BLaER1 (cell line): ENCODE data around the gene ACOX3.

Experiments
- H3K27ac ChIP-seq: shearing (Covaris generic); formaldehyde crosslinking; 2 replicates; pipeline ENCODE4 v1.8.1; 2022
- H3K27me3 ChIP-seq: shearing (Covaris generic); formaldehyde crosslinking; 2 replicates; pipeline ENCODE4 v1.8.1; 2022
- H3K36me3 ChIP-seq: shearing (Covaris generic); formaldehyde crosslinking; 2 replicates; pipeline ENCODE4 v1.8.1; 2022
- H3K4me1 ChIP-seq: shearing (Covaris generic); formaldehyde crosslinking; 2 replicates; pipeline ENCODE4 v1.8.1; 2022
- H3K4me2 ChIP-seq: shearing (Covaris generic); formaldehyde crosslinking; 2 replicates; pipeline ENCODE4 v1.8.1; 2022
- H3K4me3 ChIP-seq: shearing (Covaris generic); formaldehyde crosslinking; 2 replicates; pipeline ENCODE4 v1.8.1; 2022
- H3K9ac ChIP-seq: shearing (Covaris generic); formaldehyde crosslinking; 2 replicates; pipeline ENCODE4 v1.8.1; 2022
- H3K9me3 ChIP-seq: shearing (Covaris generic); formaldehyde crosslinking; 2 replicates; pipeline ENCODE4 v1.8.1; 2022
- H4K20me1 ChIP-seq: shearing (Covaris generic); formaldehyde crosslinking; 2 replicates; pipeline ENCODE4 v1.8.1; 2022
- Cebpa-rat ChIP-seq: shearing (Covaris generic); IDR thresholded peaks from 2 replicates; pipeline ENCODE4 v1.8.1; 2022

ACOX3 gene

GRCh38 chr4:8469550-8469949 is 29.0 kb upstream of the ACOX3 start:
- no peak for TF ChIP-seq Cebpa-rat
- H4K20me1 ChIP-seq, result peaks cover 75% of the 10 kb centered on the region

GRCh38 chr4:8468746-8469535 is 28.4 kb upstream of the ACOX3 start:
- Histone ChIP-seq H3K4me3 (peak overlapping the region; percentile 50), H3K4me1 (peaks cover 61% of the 10 kb centered on the region), H3K9ac (no peak overlapping the region), H3K27me3 (no peaks in the 10 kb centered on the region), H3K36me3 (peaks cover 46% of the 10 kb centered on the region), H3K4me2 (peak overlapping the region; percentile 95), H3K27ac (peak overlapping the region; percentile 60; the same call in 1 of the 2 replicates), H4K20me1 (peaks cover 81% of the 10 kb centered on the region), H3K9me3 (no peaks in the 10 kb centered on the region)
- TF ChIP-seq Cebpa-rat, result no peak

More at GRCh38 chr4:8469550-8469949, 29.0 kb upstream of the ACOX3 start:
- Histone ChIP-seq H3K27me3 (no peaks in the 10 kb centered on the region), H3K27ac (peak overlapping the region; percentile 74), H3K4me2 (peak overlapping the region; percentile 95), H3K9ac (no peak overlapping the region; the same call in 1 of the 2 replicates), H3K4me3 (peak overlapping the region; percentile 50; the same call in 1 of the 2 replicates), H3K36me3 (peaks cover 40% of the 10 kb centered on the region), H3K4me1 (peaks cover 68% of the 10 kb centered on the region), H3K9me3 (no peaks in the 10 kb centered on the region)

GRCh38 chr4:8467016-8467415 is 26.5 kb upstream of the ACOX3 start:
- Histone ChIP-seq H3K4me2 (no peak overlapping the region), H3K27me3 (no peaks in the 10 kb centered on the region), H3K27ac (no peak overlapping the region), H3K9ac (no peak overlapping the region), H3K36me3 (peaks cover 61% of the 10 kb centered on the region), H4K20me1 (peaks cover 80% of the 10 kb centered on the region), H3K9me3 (no peaks in the 10 kb centered on the region), H3K4me3 (no peak overlapping the region), H3K4me1 (peaks cover 42% of the 10 kb centered on the region)
- TF ChIP-seq Cebpa-rat, result no peak

DNA sequence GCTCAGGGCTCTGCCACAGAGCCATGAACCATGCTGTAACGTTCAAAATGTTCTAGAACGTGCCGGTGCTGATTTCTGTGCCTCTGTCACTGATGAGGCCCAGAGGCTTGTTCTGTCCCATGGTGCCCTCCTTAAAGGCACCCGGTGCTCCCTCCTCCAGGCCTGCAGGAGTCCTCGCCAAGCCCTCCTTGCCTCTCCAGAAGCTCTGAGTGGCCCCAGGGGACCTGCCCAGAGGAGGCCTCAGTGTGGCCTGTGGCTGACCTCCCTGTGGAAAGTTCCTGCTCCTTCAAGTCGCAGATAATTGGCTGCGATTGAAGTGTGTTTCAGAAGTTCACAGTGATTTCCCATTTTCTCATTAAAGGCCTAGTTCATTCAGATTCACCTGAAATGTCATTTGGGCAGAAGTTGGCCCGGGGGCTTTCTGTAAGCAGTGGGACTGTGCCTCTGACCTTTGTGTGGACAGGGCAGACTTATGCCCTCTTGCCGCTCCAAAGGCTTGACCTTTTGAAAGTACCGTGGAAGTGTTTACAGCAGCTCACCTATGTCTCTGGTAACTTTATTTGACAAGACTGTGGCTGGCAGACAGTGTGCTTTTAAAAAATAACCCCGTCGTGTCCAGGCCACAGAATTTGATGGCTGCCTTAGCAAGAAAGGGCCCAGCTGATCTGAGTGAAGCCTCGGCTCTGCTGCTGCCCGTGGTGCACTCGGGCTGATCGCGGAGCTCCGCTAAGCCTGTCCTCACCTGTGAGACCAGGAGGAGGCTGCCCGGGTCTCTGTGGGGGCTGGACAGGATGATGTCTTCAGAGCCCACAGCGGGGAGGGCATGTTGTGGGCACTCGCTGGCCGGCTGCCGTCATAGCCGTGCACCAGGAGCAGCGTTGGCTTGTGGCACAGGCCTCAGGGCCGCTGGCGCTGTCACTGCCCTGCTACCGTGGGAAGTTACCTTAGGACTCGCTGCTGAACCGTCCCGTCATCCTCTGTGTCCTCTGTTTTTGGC is 25.4 kb upstream of the ACOX3 start:
- no peak overlapping the region for H3K27ac ChIP-seq

DNA sequence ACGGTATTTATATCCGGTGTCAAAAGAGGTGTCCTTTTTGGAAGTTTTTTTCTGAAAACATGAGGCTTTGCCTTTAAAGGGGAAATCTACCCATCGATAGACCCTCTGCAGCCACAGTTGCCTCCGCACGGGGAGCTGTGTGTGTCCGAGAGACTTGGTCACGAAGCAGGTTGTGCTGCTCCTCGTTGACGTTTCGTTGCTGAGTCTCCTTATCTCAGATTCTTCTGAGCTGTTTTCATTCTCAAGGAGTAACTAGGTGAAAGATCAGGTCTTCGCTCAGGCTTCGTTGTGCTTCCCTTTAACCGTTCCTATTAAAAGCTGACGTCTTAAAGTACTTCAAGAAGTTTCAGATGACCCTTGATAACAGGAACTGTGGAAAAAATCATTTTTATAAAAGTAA is 23.9 kb upstream of the ACOX3 start:
- H4K20me1 ChIP-seq, result peaks cover 67% of the 10 kb centered on the region
- peaks cover 16% of the 10 kb centered on the region for H3K4me1 ChIP-seq
- TF ChIP-seq Cebpa-rat, result no peak
- H3K9me3 ChIP-seq, result no peaks in the 10 kb centered on the region
- no peak overlapping the region for H3K27ac ChIP-seq
- no peak overlapping the region for H3K9ac ChIP-seq
- H3K27me3 ChIP-seq, result no peaks in the 10 kb centered on the region
- peaks cover 83% of the 10 kb centered on the region for H3K36me3 ChIP-seq
- no peak overlapping the region for H3K4me3 ChIP-seq
- H3K4me2 ChIP-seq, result no peak overlapping the region

More for the DNA sequence above, 25.4 kb upstream of the ACOX3 start:
- Histone ChIP-seq H3K4me1 (peaks cover 31% of the 10 kb centered on the region), H3K4me3 (no peak overlapping the region), H3K27me3 (no peaks in the 10 kb centered on the region), H4K20me1 (peaks cover 74% of the 10 kb centered on the region), H3K9ac (no peak overlapping the region), H3K36me3 (peaks cover 67% of the 10 kb centered on the region), H3K9me3 (no peaks in the 10 kb centered on the region), H3K4me2 (no peak overlapping the region)
- TF ChIP-seq Cebpa-rat, result no peak

DNA sequence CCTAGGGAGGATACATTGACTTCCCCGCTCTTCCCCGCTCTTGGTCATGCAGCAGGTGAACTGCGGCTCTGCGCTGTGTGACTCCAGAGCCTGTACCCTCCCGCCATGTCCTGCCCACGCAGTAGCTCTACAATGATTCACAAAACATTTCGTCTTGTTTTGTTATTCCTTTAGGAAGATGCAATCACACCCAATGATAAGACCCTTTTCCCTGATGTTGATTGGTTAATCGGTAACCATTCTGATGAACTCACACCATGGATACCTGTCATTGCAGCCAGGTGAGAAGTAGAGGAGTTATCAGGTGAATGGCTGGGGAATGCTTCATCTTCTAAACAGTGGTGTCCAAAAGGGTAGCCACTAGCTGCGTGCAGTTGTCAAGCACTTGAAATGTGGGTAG is 23.3 kb upstream of the ACOX3 start:
- Histone ChIP-seq H3K9ac (no peak overlapping the region), H3K27me3 (no peaks in the 10 kb centered on the region), H3K4me3 (no peak overlapping the region), H3K4me2 (no peak overlapping the region), H3K9me3 (no peaks in the 10 kb centered on the region), H3K36me3 (peaks cover 88% of the 10 kb centered on the region), H3K4me1 (peaks cover 10% of the 10 kb centered on the region), H4K20me1 (peaks cover 61% of the 10 kb centered on the region), H3K27ac (no peak overlapping the region)
- TF ChIP-seq Cebpa-rat, result no peak

DNA sequence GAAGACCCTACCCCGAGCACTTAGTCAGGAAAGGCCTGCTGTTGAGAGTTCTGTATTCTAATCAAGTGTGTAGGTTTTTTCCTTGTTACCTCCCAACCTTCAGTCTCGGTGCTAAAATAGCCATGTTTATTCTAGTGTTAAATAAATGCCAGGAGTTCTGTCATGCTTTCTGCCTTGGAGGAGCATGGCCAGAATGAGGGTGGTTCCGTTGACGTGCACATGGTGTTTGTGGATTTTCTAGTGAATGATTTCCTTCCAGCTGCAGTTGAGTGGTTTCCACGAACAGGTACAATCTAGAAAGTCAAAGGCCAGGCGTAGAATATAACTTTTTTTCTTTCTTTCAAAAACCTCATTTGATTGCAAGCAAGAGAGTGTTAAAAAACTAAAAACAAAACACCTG is 21.1 kb upstream of the ACOX3 start:
- Histone ChIP-seq H3K9me3 (no peaks in the 10 kb centered on the region), H4K20me1 (peaks cover 54% of the 10 kb centered on the region), H3K4me2 (no peak overlapping the region), H3K4me3 (no peak overlapping the region), H3K9ac (no peak overlapping the region), H3K27ac (no peak overlapping the region), H3K36me3 (peaks cover 91% of the 10 kb centered on the region), H3K4me1 (no peaks in the 10 kb centered on the region), H3K27me3 (no peaks in the 10 kb centered on the region)
- TF ChIP-seq Cebpa-rat, result no peak

DNA sequence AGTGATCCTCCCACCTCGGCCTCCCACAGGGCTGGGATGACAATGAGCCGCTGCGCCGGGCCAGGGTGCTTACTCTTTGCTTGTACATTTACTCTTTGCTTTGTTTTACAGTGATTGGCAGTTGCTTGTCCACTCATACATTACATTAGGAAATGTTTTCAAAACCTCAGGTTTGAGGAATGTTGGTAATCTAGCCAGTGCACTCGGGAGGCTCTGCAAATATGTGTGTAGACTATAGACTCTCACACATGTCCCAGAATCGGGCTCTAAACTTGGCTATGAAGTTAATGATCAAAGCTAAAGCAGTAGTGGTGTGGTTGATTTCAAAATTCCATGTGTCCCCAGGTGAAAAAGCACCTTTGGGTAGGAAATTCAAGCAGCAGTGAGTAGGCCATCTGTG is 20.6 kb upstream of the ACOX3 start:
- no peak for TF ChIP-seq Cebpa-rat
- H3K4me2 ChIP-seq, result no peak overlapping the region
- H3K4me3 ChIP-seq, result no peak overlapping the region
- no peaks in the 10 kb centered on the region for H3K27me3 ChIP-seq
- no peaks in the 10 kb centered on the region for H3K4me1 ChIP-seq
- no peak overlapping the region for H3K27ac ChIP-seq
- no peak overlapping the region for H3K9ac ChIP-seq
- no peaks in the 10 kb centered on the region for H3K9me3 ChIP-seq
- H3K36me3 ChIP-seq, result peaks cover 91% of the 10 kb centered on the region
- peaks cover 49% of the 10 kb centered on the region for H4K20me1 ChIP-seq

DNA sequence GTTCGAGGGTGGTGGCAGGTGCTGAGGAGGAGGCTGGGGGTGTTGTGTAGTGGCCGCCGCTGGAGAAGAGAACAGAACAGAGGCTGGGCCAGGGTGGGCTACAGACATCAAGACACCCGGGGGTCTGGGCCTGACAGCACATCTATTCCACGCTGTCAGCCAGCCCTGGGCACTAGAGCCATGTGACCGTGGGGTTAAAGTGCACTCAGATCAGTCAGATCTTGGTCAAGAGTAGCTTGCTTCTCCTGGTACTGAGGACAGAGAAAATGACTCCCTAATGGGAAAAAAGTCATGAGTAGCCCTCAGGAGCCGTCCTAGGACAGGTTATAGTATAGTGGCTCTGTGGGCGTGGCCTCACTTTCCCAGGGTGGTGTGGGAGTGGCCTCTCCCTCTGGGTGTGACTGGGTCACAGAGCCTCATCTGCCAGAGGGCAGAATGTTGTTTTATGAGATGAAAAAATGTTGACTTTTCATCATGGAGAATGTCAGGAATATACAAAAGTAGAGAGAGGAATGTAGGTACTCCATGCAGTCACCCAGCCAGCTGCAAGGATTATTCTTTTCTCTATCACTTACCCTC is 19.4 kb upstream of the ACOX3 start:
- Histone ChIP-seq H3K4me3 (no peak overlapping the region), H3K4me1 (no peaks in the 10 kb centered on the region), H3K9me3 (no peaks in the 10 kb centered on the region), H3K27ac (no peak overlapping the region), H3K36me3 (peaks cover 91% of the 10 kb centered on the region), H3K27me3 (no peaks in the 10 kb centered on the region), H4K20me1 (peaks cover 38% of the 10 kb centered on the region), H3K4me2 (no peak overlapping the region), H3K9ac (no peak overlapping the region)
- no peak for TF ChIP-seq Cebpa-rat
